HFFc6 (cell line): Measurements from ENCODE around the gene CYP2D6. TPM values are rescaled to one million over a fixed set of nuclear protein-coding genes. Genes with fewer than 3 reads are reported as not detected.

Experiments
- DNase-seq: peaks from one replicate; pipeline ENCODE4 v3.0.0-alpha.2; 2018
- H3K27ac Mint-ChIP-seq: 2 replicates; pipeline ENCODE4 v1.8.0; 2020; ENCODE audit warnings: mild to moderate bottlenecking, mixed read lengths
- H3K27me3 Mint-ChIP-seq: 2 replicates; pipeline ENCODE4 v1.8.0; 2021; ENCODE audit warnings: mild to moderate bottlenecking, moderate library complexity, mixed read lengths; ENCODE audit not compliant: insufficient read depth
- H3K36me3 Mint-ChIP-seq: 2 replicates; pipeline ENCODE4 v1.8.0; 2021; ENCODE audit warnings: low read depth, mixed read lengths
- H3K4me1 Mint-ChIP-seq: 2 replicates; pipeline ENCODE4 v1.8.0; 2020; ENCODE audit warnings: low read depth, mixed read lengths
- H3K4me3 Mint-ChIP-seq: 2 replicates; pipeline ENCODE4 v1.8.0; 2020; ENCODE audit warnings: mild to moderate bottlenecking, moderate library complexity, mixed read lengths
- H3K9me3 Mint-ChIP-seq: 2 replicates; pipeline ENCODE4 v1.8.0; 2020; ENCODE audit warnings: mild to moderate bottlenecking, mixed read lengths
- CTCF ChIP-seq: fragments of 200-600 bp; sonication (generic); IDR thresholded peaks from 2 replicates; pipeline ENCODE4 v1.5.0; 2021; ENCODE audit warnings: antibody characterized with exemption, mild to moderate bottlenecking
- total RNA-seq, 6 experiments: library from RNA; stranded (reverse); fragmentation: NEBNext Ultra II Directional; extraction: Animal tissue kit (Norgen Biotek cat#: 25700); gene quantifications; 2 replicates in 1 of 6; 3 replicates in 5 of 6; pipeline ENCODE4 v1.2.3, GENCODE V29; 2021

CYP2D6 gene
- total RNA-seq, 6 experiments from 2014 or later: 0.13 to 0.35 (median 0.17) TPM; not detected in 1

- no peak for DNase-seq
- Mint-ChIP-seq H3K4me1 (no peaks in the 10 kb centered on the region), H3K36me3 (no peaks in the 10 kb centered on the region), H3K4me3 (no peak overlapping the region), H3K27me3 (peaks cover 2% of the 10 kb centered on the region), H3K27ac (no peak overlapping the region), H3K9me3 (no peaks in the 10 kb centered on the region)
- TF ChIP-seq CTCF: no peak
Measured at GRCh38 chr22:42162728-42163489, 32.3 kb upstream of the CYP2D6 start.

- no peaks in the 10 kb centered on the region for H3K36me3 Mint-ChIP-seq
Measured at GRCh38 chr22:42160830-42161696, 30.5 kb upstream of the CYP2D6 start.

GRCh38 chr22:42160251-42160650 is 29.6 kb upstream of the CYP2D6 start:
- DNase-seq: no peak
- Mint-ChIP-seq H3K9me3 (no peaks in the 10 kb centered on the region), H3K27me3 (no peaks in the 10 kb centered on the region), H3K36me3 (no peaks in the 10 kb centered on the region), H3K4me1 (peaks cover 6% of the 10 kb centered on the region; the same call in 1 of the 2 replicates), H3K27ac (no peak overlapping the region), H3K4me3 (no peak overlapping the region)
- no peak for TF ChIP-seq CTCF

More at GRCh38 chr22:42160830-42161696, 30.5 kb upstream of the CYP2D6 start:
- no peaks in the 10 kb centered on the region for H3K27me3 Mint-ChIP-seq
- H3K4me1 Mint-ChIP-seq: peaks cover 5% of the 10 kb centered on the region; the same call in 1 of the 2 replicates
- no peak for TF ChIP-seq CTCF
- no peak overlapping the region for H3K4me3 Mint-ChIP-seq
- no peak overlapping the region for H3K27ac Mint-ChIP-seq
- H3K9me3 Mint-ChIP-seq: no peaks in the 10 kb centered on the region
- DNase-seq: no peak

GRCh38 chr22:42158456-42159132 is 28.0 kb upstream of the CYP2D6 start:
- H3K4me1 Mint-ChIP-seq: peaks cover 6% of the 10 kb centered on the region; the same call in 1 of the 2 replicates
- H3K9me3 Mint-ChIP-seq: no peaks in the 10 kb centered on the region

More at GRCh38 chr22:42158456-42159132, 28.0 kb upstream of the CYP2D6 start:
- peaks cover 9% of the 10 kb centered on the region; the same call in 1 of the 2 replicates for H3K36me3 Mint-ChIP-seq
- H3K27ac Mint-ChIP-seq: no peak overlapping the region
- no peaks in the 10 kb centered on the region; the same call in 1 of the 2 replicates for H3K27me3 Mint-ChIP-seq
- DNase-seq: no peak
- no peak overlapping the region for H3K4me3 Mint-ChIP-seq
- TF ChIP-seq CTCF: no peak
